Left lung (tissue), 10 donors: ENCODE data around the gene ATP6V0C. TPM values are rescaled to one million over a fixed set of nuclear protein-coding genes. Genes with fewer than 3 reads are reported as not detected.

Experiments used
- ATAC-seq: fragments of 200-7000 bp; cut with Tn5 transposase; one replicate; pipeline ENCODE4 v1.9.1; 2020; ENCODE audit warnings: moderate library complexity
- DNase-seq, 4 donors: peaks; one replicate each; pipeline ENCODE4 v3.0.0-alpha.2; 2013 to 2020
- H3K27ac ChIP-seq, 2 donors: fragments of 200-600 bp; sonication (generic) in 1 of 2; one replicate each; pipeline versions ENCODE4 v1.5.0 to v1.8.0; 2020 to 2021
- H3K27me3 ChIP-seq, 2 donors: fragments of 200-600 bp; sonication (generic) in 1 of 2; one replicate each; pipeline versions ENCODE4 v1.5.0 to v1.8.0; 2020 to 2021
- H3K36me3 ChIP-seq, 2 donors: fragments of 200-600 bp; sonication (generic) in 1 of 2; one replicate each; pipeline versions ENCODE4 v1.5.0 to v1.8.0; 2020 to 2021
- H3K4me1 ChIP-seq, 2 donors: fragments of 200-600 bp; one replicate each; pipeline ENCODE4 v1.8.0; 2021
- H3K4me3 ChIP-seq, 2 donors: fragments of 200-600 bp; sonication (generic) in 1 of 2; one replicate each; pipeline versions ENCODE4 v1.5.0 to v1.8.0; 2020 to 2021; ENCODE audit warnings: mild to moderate bottlenecking in 1 of 2
- H3K9me3 ChIP-seq, 2 donors: fragments of 200-600 bp; sonication (generic) in 1 of 2; one replicate each; pipeline versions ENCODE4 v1.5.0 to v1.8.0; 2020 to 2021
- intact Hi-C, 2 donors: fragments of 100-400 bp; cut with DNase I; formaldehyde crosslinking; loops; one replicate each; pipeline versions ENCODE4 v1.11.2 to v1.14.2; 2022
- polyA plus RNA-seq, 6 donors: library from polyadenylated mRNA; unstranded; fragments of 120-200 nt; gene quantifications; one replicate each; pipeline ENCODE4 v1.2.1, GENCODE V29; 2013; ENCODE audit not compliant: insufficient read length in 6 of 6
- total RNA-seq, 2 donors: library from RNA; stranded (reverse); fragmentation: NEBNext Ultra II Directional; extraction: Animal tissue kit (Norgen Biotek cat#: 25700); gene quantifications; one replicate each; pipeline ENCODE4 v1.2.1, GENCODE V29; 2021
- TF ChIP-seq, protein P1 (sequence below), 2 donors: fragments of 200-600 bp; sonication (generic) in 1 of 2; IDR thresholded peaks; one replicate each; pipeline versions ENCODE4 v1.5.0 to v1.8.0; 2021; ENCODE audit warnings: antibody characterized with exemption in 2 of 2
- donor health status: DM: no; HTN: yes; CAD: no.
- donor health status: DM: no; HTN: no; CAD: no.

The ATP6V0C gene
- total and polyA plus RNA-seq, 8 donors = 76.6 to 333 (median 102) TPM

- H3K36me3 ChIP-seq = no peaks in the 10 kb centered on the region
- H3K27ac ChIP-seq = no peak overlapping the region
- peaks cover 14 to 39% of the 10 kb centered on the region in 2 donors for H3K4me1 ChIP-seq
- no peaks in the 10 kb centered on the region for H3K9me3 ChIP-seq
- intact Hi-C loops = no loop called here
- H3K27me3 ChIP-seq = peaks cover 0 to 57% of the 10 kb centered on the region in 2 donors
- no peak overlapping the region for H3K4me3 ChIP-seq
- ATAC-seq (no peak), DNase-seq (peak in 1 of 4 donors; percentile 61)
- TF ChIP-seq, protein P1, sequence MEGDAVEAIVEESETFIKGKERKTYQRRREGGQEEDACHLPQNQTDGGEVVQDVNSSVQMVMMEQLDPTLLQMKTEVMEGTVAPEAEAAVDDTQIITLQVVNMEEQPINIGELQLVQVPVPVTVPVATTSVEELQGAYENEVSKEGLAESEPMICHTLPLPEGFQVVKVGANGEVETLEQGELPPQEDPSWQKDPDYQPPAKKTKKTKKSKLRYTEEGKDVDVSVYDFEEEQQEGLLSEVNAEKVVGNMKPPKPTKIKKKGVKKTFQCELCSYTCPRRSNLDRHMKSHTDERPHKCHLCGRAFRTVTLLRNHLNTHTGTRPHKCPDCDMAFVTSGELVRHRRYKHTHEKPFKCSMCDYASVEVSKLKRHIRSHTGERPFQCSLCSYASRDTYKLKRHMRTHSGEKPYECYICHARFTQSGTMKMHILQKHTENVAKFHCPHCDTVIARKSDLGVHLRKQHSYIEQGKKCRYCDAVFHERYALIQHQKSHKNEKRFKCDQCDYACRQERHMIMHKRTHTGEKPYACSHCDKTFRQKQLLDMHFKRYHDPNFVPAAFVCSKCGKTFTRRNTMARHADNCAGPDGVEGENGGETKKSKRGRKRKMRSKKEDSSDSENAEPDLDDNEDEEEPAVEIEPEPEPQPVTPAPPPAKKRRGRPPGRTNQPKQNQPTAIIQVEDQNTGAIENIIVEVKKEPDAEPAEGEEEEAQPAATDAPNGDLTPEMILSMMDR (IDR thresholded peaks at IDR 0.05) = no peak
Measured at GRCh38 chr16:2466667-2467527, 46.9 kb upstream of the ATP6V0C start.

DNA sequence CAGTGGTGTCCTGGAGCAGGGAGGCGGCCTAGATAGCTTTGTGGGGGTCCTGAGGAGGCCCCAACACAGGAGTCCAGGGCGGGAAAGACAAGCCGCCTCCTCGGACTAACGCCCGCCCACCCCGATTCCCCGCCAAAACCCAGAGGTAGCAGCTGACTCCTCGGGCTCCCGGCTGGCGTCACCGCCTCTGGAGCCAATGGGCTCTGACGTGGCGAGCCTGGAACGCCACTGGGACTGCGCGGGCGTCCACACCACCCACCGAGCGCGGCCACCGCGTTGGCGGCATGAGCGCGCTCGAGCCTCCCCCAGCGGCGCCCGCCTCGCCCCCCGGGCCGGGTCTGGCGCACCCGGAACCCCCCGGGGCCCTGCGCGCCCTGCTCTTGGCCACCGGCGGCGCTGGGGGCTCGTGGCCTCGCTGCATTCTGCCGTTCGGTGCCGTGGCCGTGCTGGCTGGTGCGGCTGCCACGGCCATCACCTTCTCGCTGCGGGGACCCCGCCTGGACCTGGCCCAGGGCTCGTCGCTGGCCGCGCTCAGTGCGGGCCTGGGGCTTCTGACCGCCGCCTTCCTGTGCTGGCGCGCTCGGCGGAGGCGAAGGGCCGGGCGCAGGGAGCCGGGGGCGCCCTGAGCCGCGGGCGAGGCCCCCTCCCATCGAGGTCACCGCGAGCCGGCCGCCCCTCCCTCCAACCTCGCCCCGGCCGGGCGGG, 46.1 kb upstream of the ATP6V0C start:
- peaks cover 16 to 46% of the 10 kb centered on the region in 2 donors for H3K4me1 ChIP-seq
- DNase-seq (peak in 3 of 4 donors; percentile 76 to 94 (median 80)), ATAC-seq (peak; percentile 75)
- H3K27me3 ChIP-seq = peaks cover 0 to 64% of the 10 kb centered on the region in 2 donors
- no peaks in the 10 kb centered on the region for H3K9me3 ChIP-seq
- no peaks in the 10 kb centered on the region for H3K36me3 ChIP-seq
- H3K27ac ChIP-seq = peak overlapping the region in 1 of 2 donors; percentile 62
- peak overlapping the region; percentile 30 to 40 for H3K4me3 ChIP-seq
- intact Hi-C loops = no loop called here
- TF ChIP-seq, protein P1 (IDR thresholded peaks at IDR 0.05) = no peak

GRCh38 chr16:2468233-2468724, 45.5 kb upstream of the ATP6V0C start:
- ATAC-seq = peak; percentile 27
- H3K27ac ChIP-seq = peak overlapping the region in 1 of 2 donors; percentile 62
- peaks cover 0 to 70% of the 10 kb centered on the region in 2 donors for H3K27me3 ChIP-seq

GRCh38 chr16:2468725-2469398, 44.9 kb upstream of the ATP6V0C start:
- no peak overlapping the region for H3K4me3 ChIP-seq
- H3K4me1 ChIP-seq = peaks cover 20 to 58% of the 10 kb centered on the region in 2 donors
- no peak overlapping the region for H3K27ac ChIP-seq
- H3K36me3 ChIP-seq = no peaks in the 10 kb centered on the region
- peaks cover 0 to 75% of the 10 kb centered on the region in 2 donors for H3K27me3 ChIP-seq
- intact Hi-C loops = no loop called here
- H3K9me3 ChIP-seq = no peaks in the 10 kb centered on the region
- DNase-seq = peak in 1 of 4 donors; percentile 77
- TF ChIP-seq, protein P1 (IDR thresholded peaks at IDR 0.05) = no peak
- peak; percentile 10 for ATAC-seq

More at GRCh38 chr16:2468233-2468724, 45.5 kb upstream of the ATP6V0C start:
- intact Hi-C loops = no loop called here
- H3K9me3 ChIP-seq = no peaks in the 10 kb centered on the region
- TF ChIP-seq, protein P1 (IDR thresholded peaks at IDR 0.05) = no peak
- DNase-seq = no peak
- no peaks in the 10 kb centered on the region for H3K36me3 ChIP-seq
- H3K4me3 ChIP-seq = peak overlapping the region; percentile 30 to 40
- peaks cover 18 to 52% of the 10 kb centered on the region in 2 donors for H3K4me1 ChIP-seq
